CD4-positive, alpha-beta T cell (primary cell): ENCODE results near the gene DENND1A. TPM values are rescaled to one million over a fixed set of nuclear protein-coding genes. Genes with fewer than 3 reads are reported as not detected.

Experiments used
- ATAC-seq: fragments of 200-7000 bp; cut with Tn5 transposase; one replicate; pipeline ENCODE4 v1.10.0; 2022; ENCODE audit warnings: mild to moderate bottlenecking; ENCODE audit not compliant: poor library complexity
- CTCF ChIA-PET: fragments of 350-600 bp; sonication (Branson Sonifier 250); formaldehyde crosslinking; loops from one replicate; lab custom pipeline; 2021; ENCODE audit warnings: antibody characterized with exemption, inconsistent platforms; lab: Charles Lee
- POLR2A ChIA-PET: fragments of 350-600 bp; sonication (Branson Sonifier 250); formaldehyde crosslinking; loops from one replicate; lab custom pipeline; 2021; ENCODE audit warnings: antibody characterized with exemption, inconsistent platforms; lab: Charles Lee
- DNase-seq, 14 experiments: peaks; one replicate each; pipeline ENCODE4 v3.0.0-alpha.2; 2013 to 2020; ENCODE audit warnings: mixed read lengths in 2 of 14
- H3K27ac ChIP-seq, 2 donors: one replicate each; pipeline versions ENCODE4 v1.5.1 to v1.7.0; 2013; ENCODE audit warnings: low read length in 2 of 2, low read depth in 1 of 2, mild to moderate bottlenecking in 1 of 2
- H3K27me3 ChIP-seq, 2 experiments: 1 replicate in 1 of 2; 2 replicates in 1 of 2; pipeline versions ENCODE4 v1.6.1 to v1.7.0; 2013; ENCODE audit warnings: low read length in 2 of 2, control low read depth in 1 of 2, mild to moderate bottlenecking in 1 of 2, moderate library complexity in 1 of 2; ENCODE audit not compliant: insufficient read depth in 2 of 2, control insufficient read depth in 1 of 2
- H3K36me3 ChIP-seq: one replicate; pipeline ENCODE4 v1.6.1; 2013; ENCODE audit warnings: low read length, control low read depth; ENCODE audit not compliant: insufficient read depth
- H3K4me1 ChIP-seq: one replicate; pipeline ENCODE4 v1.6.1; 2013; ENCODE audit warnings: low read length, control low read depth; ENCODE audit not compliant: insufficient read depth
- H3K4me3 ChIP-seq: one replicate; pipeline ENCODE4 v1.5.1; 2013; ENCODE audit warnings: mild to moderate bottlenecking, low read length, moderate library complexity
- H3K9me3 ChIP-seq, 2 experiments: 1 replicate in 1 of 2; 2 replicates in 1 of 2; pipeline versions ENCODE4 v1.6.1 to v1.7.0; 2013; ENCODE audit warnings: low read length in 2 of 2, mild to moderate bottlenecking in 2 of 2, control low read depth in 1 of 2, moderate library complexity in 1 of 2; ENCODE audit not compliant: control insufficient read depth in 1 of 2, insufficient read depth in 1 of 2
- H3K27ac Mint-ChIP-seq: one replicate; pipeline ENCODE4 v1.8.0; 2020; ENCODE audit warnings: mixed read lengths
- H3K27me3 Mint-ChIP-seq: one replicate; pipeline ENCODE4 v1.8.0; 2021; ENCODE audit warnings: mixed read lengths
- H3K36me3 Mint-ChIP-seq: one replicate; pipeline ENCODE4 v1.8.0; 2021; ENCODE audit warnings: low read depth, mixed read lengths
- H3K4me1 Mint-ChIP-seq: one replicate; pipeline ENCODE4 v1.8.0; 2021; ENCODE audit warnings: low read depth, mixed read lengths
- H3K4me3 Mint-ChIP-seq: one replicate; pipeline ENCODE4 v1.8.0; 2020; ENCODE audit warnings: mild to moderate bottlenecking, mixed read lengths
- H3K9me3 Mint-ChIP-seq: one replicate; pipeline ENCODE4 v1.8.0; 2020; ENCODE audit warnings: mixed read lengths
- intact Hi-C, 2 experiments: fragments of 100-400 bp; cut with DNase I in 1 of 2; cut with micrococcal nuclease in 1 of 2; formaldehyde crosslinking; loops; one replicate each; pipeline versions ENCODE4 v1.15.1 to v1.9.0; 2023 to 2025; cut with DNase I, micrococcal nuclease
- total RNA-seq, 174 experiments: library from RNA in 2 of 174; stranded (reverse) in 2 of 174; gene quantifications; one replicate each; pipeline ENCODE4 v1.2.3 and lab custom pipeline; 2021 to 2026
- TF ChIP-seq, protein P1 (sequence below): fragments of 200-600 bp; IDR thresholded peaks from one replicate; pipeline ENCODE4 v1.8.0; 2022; ENCODE audit warnings: antibody characterized with exemption, mild to moderate bottlenecking

Gene DENND1A
- total RNA-seq, 2 experiments from 2014 or later = 20.0 to 20.6 TPM

DNA sequence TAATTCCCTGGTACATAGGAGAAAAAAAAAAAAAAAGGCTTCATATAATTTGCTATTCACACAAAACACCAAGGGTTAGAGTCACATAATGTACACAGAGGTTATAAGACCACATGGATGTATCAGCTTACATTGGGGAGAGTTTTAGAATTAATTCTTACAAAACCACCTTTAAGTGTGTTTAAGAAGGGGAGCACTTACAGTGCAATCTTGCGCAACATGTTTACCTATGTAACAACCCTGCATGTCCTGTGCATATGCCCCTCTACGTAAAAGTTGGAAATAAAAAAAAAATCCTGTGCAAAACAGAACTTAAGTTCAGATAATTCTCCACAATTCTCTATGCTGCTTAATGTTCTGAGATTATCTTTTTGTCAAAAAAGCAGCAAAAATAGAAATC lies 190.0 kb downstream of the DENND1A start:
- Mint-ChIP-seq H3K4me1 (no peaks in the 10 kb centered on the region), H3K4me3 (no peak overlapping the region), H3K9me3 (no peaks in the 10 kb centered on the region), H3K36me3 (peaks cover 4% of the 10 kb centered on the region), H3K27me3 (no peaks in the 10 kb centered on the region), H3K27ac (no peak overlapping the region)
- ChIA-PET CTCF (interaction anchor here (0.6 kb wide), 1 partner anchor 221 kb away, joined by 3 read pairs; no protein-coding TSS in a partner anchor), POLR2A (no interaction called here)
- DNase-seq (no peak), ATAC-seq (no peak)
- Histone ChIP-seq H3K4me1 (no peaks in the 10 kb centered on the region), H3K36me3 (no peaks in the 10 kb centered on the region), H3K27ac (no peak overlapping the region), H3K4me3 (no peak overlapping the region), H3K9me3 (no peaks in the 10 kb centered on the region), H3K27me3 (no peaks in the 10 kb centered on the region)
- intact Hi-C loops = no loop called here
- TF ChIP-seq, protein P1, sequence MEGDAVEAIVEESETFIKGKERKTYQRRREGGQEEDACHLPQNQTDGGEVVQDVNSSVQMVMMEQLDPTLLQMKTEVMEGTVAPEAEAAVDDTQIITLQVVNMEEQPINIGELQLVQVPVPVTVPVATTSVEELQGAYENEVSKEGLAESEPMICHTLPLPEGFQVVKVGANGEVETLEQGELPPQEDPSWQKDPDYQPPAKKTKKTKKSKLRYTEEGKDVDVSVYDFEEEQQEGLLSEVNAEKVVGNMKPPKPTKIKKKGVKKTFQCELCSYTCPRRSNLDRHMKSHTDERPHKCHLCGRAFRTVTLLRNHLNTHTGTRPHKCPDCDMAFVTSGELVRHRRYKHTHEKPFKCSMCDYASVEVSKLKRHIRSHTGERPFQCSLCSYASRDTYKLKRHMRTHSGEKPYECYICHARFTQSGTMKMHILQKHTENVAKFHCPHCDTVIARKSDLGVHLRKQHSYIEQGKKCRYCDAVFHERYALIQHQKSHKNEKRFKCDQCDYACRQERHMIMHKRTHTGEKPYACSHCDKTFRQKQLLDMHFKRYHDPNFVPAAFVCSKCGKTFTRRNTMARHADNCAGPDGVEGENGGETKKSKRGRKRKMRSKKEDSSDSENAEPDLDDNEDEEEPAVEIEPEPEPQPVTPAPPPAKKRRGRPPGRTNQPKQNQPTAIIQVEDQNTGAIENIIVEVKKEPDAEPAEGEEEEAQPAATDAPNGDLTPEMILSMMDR = no peak

- Mint-ChIP-seq H3K27ac (no peak overlapping the region), H3K4me1 (no peaks in the 10 kb centered on the region), H3K9me3 (no peaks in the 10 kb centered on the region), H3K36me3 (peaks cover 4% of the 10 kb centered on the region), H3K27me3 (no peaks in the 10 kb centered on the region), H3K4me3 (no peak overlapping the region)
- ChIA-PET POLR2A (no interaction called here), CTCF (no interaction called here)
- Histone ChIP-seq H3K4me3 (no peak overlapping the region), H3K27ac (no peak overlapping the region), H3K27me3 (no peaks in the 10 kb centered on the region), H3K9me3 (no peaks in the 10 kb centered on the region), H3K36me3 (no peaks in the 10 kb centered on the region), H3K4me1 (no peaks in the 10 kb centered on the region)
- intact Hi-C loops = no loop called here
- TF ChIP-seq, protein P1 = no peak
- no peak for DNase-seq
- ATAC-seq = no peak
Measured at GRCh38 chr9:123739387-123739786, 190.5 kb downstream of the DENND1A start.

- Histone ChIP-seq H3K4me1 (no peaks in the 10 kb centered on the region), H3K4me3 (no peak overlapping the region), H3K9me3 (no peaks in the 10 kb centered on the region), H3K27ac (no peak overlapping the region), H3K27me3 (no peaks in the 10 kb centered on the region), H3K36me3 (no peaks in the 10 kb centered on the region)
- no peak for DNase-seq
- Mint-ChIP-seq H3K27me3 (no peaks in the 10 kb centered on the region), H3K27ac (no peak overlapping the region), H3K9me3 (no peaks in the 10 kb centered on the region), H3K4me3 (no peak overlapping the region), H3K36me3 (peaks cover 4% of the 10 kb centered on the region), H3K4me1 (no peaks in the 10 kb centered on the region)
- ChIA-PET POLR2A (interaction anchor here (0.8 kb wide), 1 partner anchor 11 kb away, joined by 3 read pairs; no protein-coding TSS in a partner anchor), CTCF (no interaction called here)
- intact Hi-C loops = no loop called here
- TF ChIP-seq, protein P1 = no peak
- ATAC-seq = no peak
Measured at GRCh38 chr9:123738648-123739047, 191.3 kb downstream of the DENND1A start.
